GM23338 (cell line): ENCODE results near the gene ERBB4. TPM values are rescaled to one million over a fixed set of nuclear protein-coding genes. Genes with fewer than 3 reads are reported as not detected.

Source experiments
- ATAC-seq: fragments of 200-7000 bp; cut with Tn5 transposase; 3 replicates; pipeline ENCODE4 v1.9.1; 2020
- DNase-seq: peaks from one replicate; pipeline ENCODE4 v3.0.0-alpha.2; 2015; ENCODE audit warnings: low spot score
- H2AFZ ChIP-seq: fragments of 200-600 bp; sonication (generic); 2 replicates; pipeline ENCODE4 v1.8.0; 2016; ENCODE audit warnings: antibody characterized with exemption, mild to moderate bottlenecking, moderate library complexity
- H3F3A ChIP-seq: fragments of 200-600 bp; sonication (generic); replicated peaks from 2 replicates; pipeline ENCODE4 v1.8.0; 2017; ENCODE audit warnings: antibody characterized with exemption, mixed run types, low read depth
- H3K27ac ChIP-seq: fragments of 200-600 bp; sonication (generic); 2 replicates; pipeline ENCODE4 v1.6.1; 2016; ENCODE audit warnings: low read depth
- H3K27me3 ChIP-seq: fragments of 200-600 bp; sonication (generic); 2 replicates; pipeline ENCODE4 v1.8.0; 2016; ENCODE audit warnings: mild to moderate bottlenecking, mixed run types, moderate library complexity; ENCODE audit not compliant: insufficient read depth
- H3K36me3 ChIP-seq: fragments of 200-600 bp; sonication (generic); 2 replicates; pipeline ENCODE4 v1.8.0; 2016; ENCODE audit warnings: mild to moderate bottlenecking; ENCODE audit not compliant: insufficient read depth
- H3K4me1 ChIP-seq: fragments of 200-600 bp; sonication (generic); 2 replicates; pipeline ENCODE4 v1.8.0; 2016; ENCODE audit warnings: mild to moderate bottlenecking, moderate library complexity; ENCODE audit not compliant: insufficient read depth
- H3K4me2 ChIP-seq: fragments of 200-600 bp; sonication (generic); 2 replicates; pipeline ENCODE4 v1.7.1; 2017; ENCODE audit warnings: mixed run types
- H3K4me3 ChIP-seq: fragments of 200-600 bp; sonication (generic); 2 replicates; pipeline ENCODE4 v1.6.1; 2016; ENCODE audit warnings: mixed run types
- H3K79me2 ChIP-seq: fragments of 200-600 bp; sonication (generic); replicated peaks from 2 replicates; pipeline ENCODE4 v1.8.0; 2017; ENCODE audit warnings: mild to moderate bottlenecking; ENCODE audit not compliant: insufficient read depth
- H3K9me2 ChIP-seq: fragments of 200-600 bp; sonication (generic); 2 replicates; pipeline ENCODE4 v1.8.0; 2017; ENCODE audit not compliant: insufficient read depth
- H4K20me1 ChIP-seq: fragments of 200-600 bp; sonication (generic); replicated peaks from 2 replicates; pipeline ENCODE4 v1.8.0; 2017; ENCODE audit warnings: mild to moderate bottlenecking; ENCODE audit not compliant: insufficient read depth
- H3K27ac Mint-ChIP-seq: 2 replicates; pipeline ENCODE4 v1.8.0; 2020; ENCODE audit warnings: inconsistent platforms, mild to moderate bottlenecking, moderate library complexity, mixed read lengths
- H3K27me3 Mint-ChIP-seq: 3 replicates; pipeline ENCODE4 v1.8.0; 2022; ENCODE audit warnings: low read depth, mild to moderate bottlenecking, moderate library complexity, mixed read lengths, inconsistent platforms; ENCODE audit not compliant: insufficient read depth, poor library complexity
- H3K36me3 Mint-ChIP-seq: 3 replicates; pipeline ENCODE4 v1.8.0; 2021; ENCODE audit warnings: low read depth, mild to moderate bottlenecking, inconsistent platforms, moderate library complexity, mixed read lengths
- H3K4me1 Mint-ChIP-seq: 3 replicates; pipeline ENCODE4 v1.8.0; 2020; ENCODE audit warnings: mild to moderate bottlenecking, inconsistent platforms, mixed read lengths
- H3K4me3 Mint-ChIP-seq: 3 replicates; pipeline ENCODE4 v1.8.0; 2021; ENCODE audit warnings: moderate library complexity, mild to moderate bottlenecking, inconsistent platforms, mixed read lengths
- H3K9me3 Mint-ChIP-seq: 3 replicates; pipeline ENCODE4 v1.8.0; 2020; ENCODE audit warnings: moderate library complexity, mild to moderate bottlenecking, inconsistent platforms, mixed read lengths
- CREB1 ChIP-seq: fragments of 250-450 bp; sonication (Bioruptor Pico); IDR thresholded peaks from 2 replicates; pipeline ENCODE4 v1.5.0; 2020; ENCODE audit warnings: low read depth, mild to moderate bottlenecking, moderate library complexity
- CTCF ChIP-seq, 2 experiments: fragments of 200-600 bp in 1 of 2; sonication (generic) in 1 of 2; conservative IDR thresholded peaks; 2 replicates each; pipeline versions ENCODE4 v1.5.1 to v1.6.1; 2016 to 2017; ENCODE audit warnings: antibody characterized with exemption in 2 of 2, low read depth in 2 of 2, mild to moderate bottlenecking in 2 of 2, moderate library complexity in 1 of 2
- ETS1 ChIP-seq: IDR thresholded peaks from 2 replicates; pipeline ENCODE4 v1.6.1; 2016; ENCODE audit warnings: antibody characterized with exemption
- EZH2 ChIP-seq: fragments of 200-600 bp; sonication (generic); IDR thresholded peaks from one replicate; pipeline ENCODE4 v1.8.0; 2017; ENCODE audit warnings: antibody characterized with exemption, mild to moderate bottlenecking, low read depth; ENCODE audit not compliant: unreplicated experiment
- JUNB ChIP-seq: IDR thresholded peaks from one replicate; pipeline ENCODE4 v1.6.1; 2016; ENCODE audit warnings: antibody characterized with exemption; ENCODE audit not compliant: unreplicated experiment
- NANOG ChIP-seq: IDR thresholded peaks from 2 replicates; pipeline ENCODE4 v1.6.1; 2016; ENCODE audit warnings: antibody characterized with exemption, borderline replicate concordance
- POLR2AphosphoS5 ChIP-seq: IDR thresholded peaks from 2 replicates; pipeline ENCODE4 v1.6.1; 2016; ENCODE audit warnings: antibody characterized with exemption, low read depth
- REST ChIP-seq: IDR thresholded peaks from one replicate; pipeline ENCODE4 v1.6.1; 2018; ENCODE audit warnings: antibody characterized with exemption; ENCODE audit not compliant: unreplicated experiment
- ZNF114 ChIP-seq: fragments of 250-450 bp; sonication (Bioruptor Pico); IDR thresholded peaks from 2 replicates; pipeline ENCODE4 v1.5.0; 2020; ENCODE audit warnings: mild to moderate bottlenecking, moderate library complexity
- polyA plus RNA-seq: library from polyadenylated mRNA; unstranded; fragments of >200 nt; fragmentation: Nextera tagmentation; extraction: Ambion mirVana; gene quantifications from 2 replicates; pipeline ENCODE4 v1.2.1, GENCODE V29; 2016
- total RNA-seq: library from RNA; depleted of rRNA; stranded (reverse); fragments of >200 nt; shearing (Covaris generic); gene quantifications from 2 replicates; pipeline ENCODE4 v1.2.3, GENCODE V29; 2014
- TF ChIP-seq, protein P1 (sequence below): fragments of 250-450 bp; sonication (Bioruptor Pico); IDR thresholded peaks from 2 replicates; pipeline ENCODE4 v1.5.0; 2020; ENCODE audit warnings: mild to moderate bottlenecking, moderate library complexity

ERBB4 gene
- total and polyA plus RNA-seq, 2 experiments from 2014 or later = 0.73 to 1.1 TPM

DNA sequence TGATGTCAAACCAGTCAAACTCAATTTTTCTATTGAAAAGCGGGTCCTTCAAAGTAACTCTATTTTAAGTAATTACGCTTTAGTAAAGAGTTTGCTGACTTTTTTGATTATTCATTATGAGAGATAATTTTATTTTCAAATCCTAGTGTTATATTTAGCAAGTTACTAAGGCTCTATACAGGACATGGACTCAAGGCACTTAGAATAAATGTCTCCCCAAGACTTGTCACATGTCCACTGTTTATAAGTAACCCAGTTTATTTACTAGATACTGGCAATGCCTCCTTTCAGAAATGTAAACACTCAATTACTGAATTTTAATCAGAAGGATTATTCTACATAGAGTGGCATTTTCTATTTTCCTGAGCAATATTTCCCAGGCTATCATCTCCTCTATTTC lies 638.1 kb downstream of the ERBB4 start:
- Histone ChIP-seq H3K4me2 (no peak overlapping the region), H3K27me3 (no peaks in the 10 kb centered on the region), H3K79me2 (no peaks in the 10 kb centered on the region), H3K9me2 (no peaks in the 10 kb centered on the region), H2AFZ (no peak overlapping the region), H3K4me1 (no peaks in the 10 kb centered on the region), H3K4me3 (no peak overlapping the region), H3K36me3 (no peaks in the 10 kb centered on the region), H4K20me1 (no peaks in the 10 kb centered on the region), H3F3A (no peaks in the 10 kb centered on the region), H3K27ac (no peak overlapping the region)
- no peak for TF ChIP-seq REST
- no peak for TF ChIP-seq JUNB
- TF ChIP-seq, protein P1, sequence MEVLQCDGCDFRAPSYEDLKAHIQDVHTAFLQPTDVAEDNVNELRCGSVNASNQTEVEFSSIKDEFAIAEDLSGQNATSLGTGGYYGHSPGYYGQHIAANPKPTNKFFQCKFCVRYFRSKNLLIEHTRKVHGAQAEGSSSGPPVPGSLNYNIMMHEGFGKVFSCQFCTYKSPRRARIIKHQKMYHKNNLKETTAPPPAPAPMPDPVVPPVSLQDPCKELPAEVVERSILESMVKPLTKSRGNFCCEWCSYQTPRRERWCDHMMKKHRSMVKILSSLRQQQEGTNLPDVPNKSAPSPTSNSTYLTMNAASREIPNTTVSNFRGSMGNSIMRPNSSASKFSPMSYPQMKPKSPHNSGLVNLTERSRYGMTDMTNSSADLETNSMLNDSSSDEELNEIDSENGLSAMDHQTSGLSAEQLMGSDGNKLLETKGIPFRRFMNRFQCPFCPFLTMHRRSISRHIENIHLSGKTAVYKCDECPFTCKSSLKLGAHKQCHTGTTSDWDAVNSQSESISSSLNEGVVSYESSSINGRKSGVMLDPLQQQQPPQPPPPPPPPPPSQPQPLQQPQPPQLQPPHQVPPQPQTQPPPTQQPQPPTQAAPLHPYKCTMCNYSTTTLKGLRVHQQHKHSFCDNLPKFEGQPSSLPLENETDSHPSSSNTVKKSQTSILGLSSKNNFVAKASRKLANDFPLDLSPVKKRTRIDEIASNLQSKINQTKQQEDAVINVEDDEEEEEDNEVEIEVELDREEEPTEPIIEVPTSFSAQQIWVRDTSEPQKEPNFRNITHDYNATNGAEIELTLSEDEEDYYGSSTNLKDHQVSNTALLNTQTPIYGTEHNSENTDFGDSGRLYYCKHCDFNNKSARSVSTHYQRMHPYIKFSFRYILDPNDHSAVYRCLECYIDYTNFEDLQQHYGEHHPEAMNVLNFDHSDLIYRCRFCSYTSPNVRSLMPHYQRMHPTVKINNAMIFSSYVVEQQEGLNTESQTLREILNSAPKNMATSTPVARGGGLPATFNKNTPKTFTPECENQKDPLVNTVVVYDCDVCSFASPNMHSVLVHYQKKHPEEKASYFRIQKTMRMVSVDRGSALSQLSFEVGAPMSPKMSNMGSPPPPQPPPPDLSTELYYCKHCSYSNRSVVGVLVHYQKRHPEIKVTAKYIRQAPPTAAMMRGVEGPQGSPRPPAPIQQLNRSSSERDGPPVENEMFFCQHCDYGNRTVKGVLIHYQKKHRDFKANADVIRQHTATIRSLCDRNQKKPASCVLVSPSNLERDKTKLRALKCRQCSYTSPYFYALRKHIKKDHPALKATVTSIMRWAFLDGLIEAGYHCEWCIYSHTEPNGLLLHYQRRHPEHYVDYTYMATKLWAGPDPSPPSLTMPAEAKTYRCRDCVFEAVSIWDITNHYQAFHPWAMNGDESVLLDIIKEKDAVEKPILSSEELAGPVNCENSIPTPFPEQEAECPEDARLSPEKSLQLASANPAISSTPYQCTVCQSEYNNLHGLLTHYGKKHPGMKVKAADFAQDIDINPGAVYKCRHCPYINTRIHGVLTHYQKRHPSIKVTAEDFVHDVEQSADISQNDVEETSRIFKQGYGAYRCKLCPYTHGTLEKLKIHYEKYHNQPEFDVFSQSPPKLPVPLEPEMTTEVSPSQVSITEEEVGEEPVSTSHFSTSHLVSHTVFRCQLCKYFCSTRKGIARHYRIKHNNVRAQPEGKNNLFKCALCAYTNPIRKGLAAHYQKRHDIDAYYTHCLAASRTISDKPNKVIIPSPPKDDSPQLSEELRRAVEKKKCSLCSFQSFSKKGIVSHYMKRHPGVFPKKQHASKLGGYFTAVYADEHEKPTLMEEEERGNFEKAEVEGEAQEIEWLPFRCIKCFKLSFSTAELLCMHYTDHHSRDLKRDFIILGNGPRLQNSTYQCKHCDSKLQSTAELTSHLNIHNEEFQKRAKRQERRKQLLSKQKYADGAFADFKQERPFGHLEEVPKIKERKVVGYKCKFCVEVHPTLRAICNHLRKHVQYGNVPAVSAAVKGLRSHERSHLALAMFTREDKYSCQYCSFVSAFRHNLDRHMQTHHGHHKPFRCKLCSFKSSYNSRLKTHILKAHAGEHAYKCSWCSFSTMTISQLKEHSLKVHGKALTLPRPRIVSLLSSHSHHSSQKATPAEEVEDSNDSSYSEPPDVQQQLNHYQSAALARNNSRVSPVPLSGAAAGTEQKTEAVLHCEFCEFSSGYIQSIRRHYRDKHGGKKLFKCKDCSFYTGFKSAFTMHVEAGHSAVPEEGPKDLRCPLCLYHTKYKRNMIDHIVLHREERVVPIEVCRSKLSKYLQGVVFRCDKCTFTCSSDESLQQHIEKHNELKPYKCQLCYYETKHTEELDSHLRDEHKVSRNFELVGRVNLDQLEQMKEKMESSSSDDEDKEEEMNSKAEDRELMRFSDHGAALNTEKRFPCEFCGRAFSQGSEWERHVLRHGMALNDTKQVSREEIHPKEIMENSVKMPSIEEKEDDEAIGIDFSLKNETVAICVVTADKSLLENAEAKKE (CRISPR knock-in tag) = no peak
- no peak for TF ChIP-seq CTCF (conservative IDR thresholded peaks at IDR 0.05; ENCODE audit: low read depth in 2 of 2)
- TF ChIP-seq NANOG = no peak
- no peak for TF ChIP-seq CREB1 (CRISPR knock-in tag)
- no peak for TF ChIP-seq POLR2AphosphoS5
- TF ChIP-seq ETS1 = no peak
- TF ChIP-seq ZNF114 (CRISPR knock-in tag) = no peak
- TF ChIP-seq EZH2 = no peak
- Mint-ChIP-seq H3K9me3 (no peaks in the 10 kb centered on the region; the same call in 2 of the 3 replicates), H3K36me3 (no peaks in the 10 kb centered on the region), H3K4me3 (no peak overlapping the region), H3K27me3 (no peaks in the 10 kb centered on the region), H3K27ac (no peak overlapping the region), H3K4me1 (no peaks in the 10 kb centered on the region)
- DNase-seq (no peak), ATAC-seq (no peak)
